Gastroesophageal sphincter (tissue), 4 donors: Measurements from ENCODE around the gene LRIG1. TPM values are rescaled to one million over a fixed set of nuclear protein-coding genes. Genes with fewer than 3 reads are reported as not detected.
A peak's percentile ranks its signal among the peaks of the same experiment; 100 is the strongest.

Experiments
- ATAC-seq: fragments of 150-250 bp; one replicate; pipeline ENCODE4 v1.9.1; 2016; ENCODE audit warnings: mild to moderate bottlenecking, moderate library complexity
- H3K27ac ChIP-seq, 4 donors: fragments of 200-600 bp; sonication (generic) in 3 of 4; 1 replicate in 3 of 4; 2 replicates in 1 of 4; pipeline ENCODE4 v1.5.1; 2016 to 2019
- H3K27me3 ChIP-seq: fragments of 200-600 bp; sonication (generic); one replicate; pipeline ENCODE4 v1.5.1; 2019
- H3K36me3 ChIP-seq, 2 donors: fragments of 200-600 bp; sonication (generic); one replicate each; pipeline ENCODE4 v1.5.1; 2019; ENCODE audit warnings: control low read depth in 1 of 2
- H3K4me1 ChIP-seq, 3 donors: fragments of 200-600 bp; sonication (generic); 1 replicate in 2 of 3; 2 replicates in 1 of 3; pipeline ENCODE4 v1.5.1; 2016 to 2019; ENCODE audit warnings: control low read depth in 2 of 3
- H3K4me3 ChIP-seq, 2 donors: fragments of 200-600 bp; sonication (generic); one replicate each; pipeline ENCODE4 v1.5.1; 2019; ENCODE audit warnings: mild to moderate bottlenecking in 1 of 2, moderate library complexity in 1 of 2
- H3K9me3 ChIP-seq, 3 donors: fragments of 200-600 bp; sonication (generic); one replicate each; pipeline ENCODE4 v1.5.1; 2017 to 2019; ENCODE audit warnings: control low read depth in 2 of 3
- EP300 ChIP-seq: sonication (generic); formaldehyde crosslinking; IDR thresholded peaks from one replicate; pipeline ENCODE4 v1.6.1; 2017; ENCODE audit warnings: antibody characterized with exemption, mild to moderate bottlenecking
- POLR2A ChIP-seq, 2 donors: fragments of 450-650 bp; IDR thresholded peaks; one replicate each; pipeline ENCODE4 v1.6.1; 2017; ENCODE audit warnings: antibody characterized with exemption in 2 of 2, mild to moderate bottlenecking in 2 of 2, moderate library complexity in 1 of 2
- POLR2AphosphoS5 ChIP-seq: sonication (generic); formaldehyde crosslinking; IDR thresholded peaks from one replicate; pipeline ENCODE4 v1.6.1; 2017; ENCODE audit warnings: antibody characterized with exemption
- WGBS, 2 donors: methylation state at CpG; one replicate each; pipeline ENCODE4 v1.1.5; 2018; ENCODE audit warnings: low coverage in 1 of 2; 5-methylcytosine and 5-hydroxymethylcytosine counted together
- total RNA-seq, 4 donors: library from RNA; depleted of rRNA; stranded (reverse); fragments of >200 nt; gene quantifications; one replicate each; pipeline ENCODE4 v1.1.0, GENCODE V29; 2016
- TF ChIP-seq, protein P1 (sequence below), 4 experiments: fragments of 200-600 bp in 2 of 4; fragments of 450-650 bp in 2 of 4; sonication (generic) in 1 of 4; IDR thresholded peaks; one replicate each; pipeline ENCODE4 v1.5.1; 2017 to 2019; ENCODE audit warnings: antibody characterized with exemption in 4 of 4, mild to moderate bottlenecking in 2 of 4, moderate library complexity in 2 of 4

The LRIG1 gene
- total RNA-seq, 4 donors from 2014 or later: 104 to 217 (median 157) TPM

DNA sequence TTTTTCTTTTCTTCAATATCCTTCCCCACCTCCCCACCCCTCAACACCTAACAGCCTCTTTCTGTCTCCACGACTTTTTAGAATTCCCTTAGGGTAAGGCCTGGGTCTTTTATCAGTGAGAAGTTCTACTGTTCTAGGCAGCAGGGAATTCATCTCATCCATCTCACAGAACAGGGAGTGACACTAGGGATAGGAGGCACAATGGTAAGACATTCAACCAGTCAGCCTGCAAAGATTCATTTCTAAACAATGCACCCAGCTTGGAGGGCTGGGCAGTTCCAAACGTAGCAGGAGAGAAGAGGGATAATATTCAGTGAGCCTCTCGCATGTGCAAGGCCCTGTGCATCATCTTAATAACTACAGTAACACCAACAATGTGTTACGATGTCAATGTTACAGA is 43.6 kb downstream of the LRIG1 start:
- ATAC-seq: no peak
- Histone ChIP-seq H3K27me3 (no peaks in the 10 kb centered on the region), H3K9me3 (no peaks in the 10 kb centered on the region), H3K36me3 (peaks cover 0 to 45% of the 10 kb centered on the region in 2 donors), H3K4me3 (no peak overlapping the region), H3K4me1 (peaks cover 22 to 73% (median 24%) of the 10 kb centered on the region in 3 donors), H3K27ac (peak overlapping the region in 3 of 4 donors; percentile 17 to 41 (median 39))
- TF ChIP-seq EP300 (no peak), POLR2AphosphoS5 (no peak), POLR2A (IDR thresholded peaks at IDR 0.05) (no peak)
- TF ChIP-seq, protein P1, sequence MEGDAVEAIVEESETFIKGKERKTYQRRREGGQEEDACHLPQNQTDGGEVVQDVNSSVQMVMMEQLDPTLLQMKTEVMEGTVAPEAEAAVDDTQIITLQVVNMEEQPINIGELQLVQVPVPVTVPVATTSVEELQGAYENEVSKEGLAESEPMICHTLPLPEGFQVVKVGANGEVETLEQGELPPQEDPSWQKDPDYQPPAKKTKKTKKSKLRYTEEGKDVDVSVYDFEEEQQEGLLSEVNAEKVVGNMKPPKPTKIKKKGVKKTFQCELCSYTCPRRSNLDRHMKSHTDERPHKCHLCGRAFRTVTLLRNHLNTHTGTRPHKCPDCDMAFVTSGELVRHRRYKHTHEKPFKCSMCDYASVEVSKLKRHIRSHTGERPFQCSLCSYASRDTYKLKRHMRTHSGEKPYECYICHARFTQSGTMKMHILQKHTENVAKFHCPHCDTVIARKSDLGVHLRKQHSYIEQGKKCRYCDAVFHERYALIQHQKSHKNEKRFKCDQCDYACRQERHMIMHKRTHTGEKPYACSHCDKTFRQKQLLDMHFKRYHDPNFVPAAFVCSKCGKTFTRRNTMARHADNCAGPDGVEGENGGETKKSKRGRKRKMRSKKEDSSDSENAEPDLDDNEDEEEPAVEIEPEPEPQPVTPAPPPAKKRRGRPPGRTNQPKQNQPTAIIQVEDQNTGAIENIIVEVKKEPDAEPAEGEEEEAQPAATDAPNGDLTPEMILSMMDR (IDR thresholded peaks at IDR 0.05): no peak
- whole genome bisulfite sequencing, 2 donors: 50 to 63% methylated on average over 2 to 3 of the region's 4 CpGs

DNA sequence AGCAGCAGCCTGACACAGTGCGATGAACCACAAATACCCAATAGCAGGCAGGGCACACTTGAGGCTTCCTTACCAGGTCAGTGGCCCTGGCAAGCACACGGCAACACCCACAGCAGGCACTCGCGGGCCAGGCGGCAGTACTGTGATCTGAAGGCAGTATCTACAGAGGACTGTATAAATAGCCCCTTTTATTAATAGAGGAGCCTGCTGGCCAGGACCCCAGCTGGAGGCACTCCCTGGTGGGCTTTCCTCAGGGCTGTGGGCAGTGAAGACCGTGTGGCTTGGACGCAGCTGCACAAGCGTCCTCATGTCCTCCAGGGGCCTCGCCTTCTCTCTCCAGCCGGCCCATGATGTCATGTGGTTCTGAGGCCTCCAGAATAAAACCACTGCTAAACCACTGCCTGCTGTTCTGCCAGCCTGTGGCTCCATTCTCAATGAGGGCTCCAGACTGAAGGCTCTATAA is 44.1 kb downstream of the LRIG1 start:
- WGBS, 2 donors: 57 to 97% methylated on average over 1 to 4 of the region's 10 CpGs
- TF ChIP-seq EP300: no peak
- no peak for TF ChIP-seq POLR2A (IDR thresholded peaks at IDR 0.05)
- Histone ChIP-seq H3K36me3 (peaks cover 0 to 42% of the 10 kb centered on the region in 2 donors), H3K27me3 (no peaks in the 10 kb centered on the region), H3K9me3 (no peaks in the 10 kb centered on the region), H3K4me1 (peaks cover 27 to 78% (median 29%) of the 10 kb centered on the region in 3 donors), H3K27ac (peak overlapping the region in 3 of 4 donors; percentile 17 to 41 (median 28)), H3K4me3 (no peak overlapping the region)
- no peak for ATAC-seq

DNA sequence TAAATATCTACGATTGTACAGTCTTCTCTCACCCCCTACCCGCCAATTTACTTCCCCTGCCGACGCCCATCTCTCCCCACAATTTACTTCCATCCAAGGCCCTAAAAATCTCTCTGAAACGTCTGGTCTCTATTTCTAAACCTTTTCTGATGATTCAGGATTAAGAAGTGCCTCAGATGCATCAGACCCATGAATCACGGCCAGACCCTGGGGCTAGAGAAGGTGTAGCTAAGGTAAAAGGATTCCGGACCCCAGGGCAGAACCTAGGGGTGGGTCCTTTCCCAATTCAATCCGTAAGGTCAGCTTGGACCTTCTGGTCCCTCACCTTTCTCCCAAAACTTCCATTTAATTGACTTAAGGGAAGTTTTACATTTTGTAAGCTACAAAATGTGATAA is 46.4 kb downstream of the LRIG1 start:
- peaks cover 45 to 89% (median 49%) of the 10 kb centered on the region in 3 donors for H3K4me1 ChIP-seq
- H3K4me3 ChIP-seq: no peak overlapping the region
- H3K27ac ChIP-seq: peak overlapping the region in 3 of 4 donors; percentile 80 to 83 (median 81)
- no peak for ATAC-seq
- H3K9me3 ChIP-seq: no peaks in the 10 kb centered on the region
- H3K27me3 ChIP-seq: no peaks in the 10 kb centered on the region
- TF ChIP-seq, protein P1 (IDR thresholded peaks at IDR 0.05): no peak
- no peak for TF ChIP-seq EP300
- no peak for TF ChIP-seq POLR2AphosphoS5
- no peak for TF ChIP-seq POLR2A (IDR thresholded peaks at IDR 0.05)
- peaks cover 0 to 23% of the 10 kb centered on the region in 2 donors for H3K36me3 ChIP-seq
- 61 to 63% methylated on average over 8 of the region's 8 CpGs for WGBS, 2 donors

DNA sequence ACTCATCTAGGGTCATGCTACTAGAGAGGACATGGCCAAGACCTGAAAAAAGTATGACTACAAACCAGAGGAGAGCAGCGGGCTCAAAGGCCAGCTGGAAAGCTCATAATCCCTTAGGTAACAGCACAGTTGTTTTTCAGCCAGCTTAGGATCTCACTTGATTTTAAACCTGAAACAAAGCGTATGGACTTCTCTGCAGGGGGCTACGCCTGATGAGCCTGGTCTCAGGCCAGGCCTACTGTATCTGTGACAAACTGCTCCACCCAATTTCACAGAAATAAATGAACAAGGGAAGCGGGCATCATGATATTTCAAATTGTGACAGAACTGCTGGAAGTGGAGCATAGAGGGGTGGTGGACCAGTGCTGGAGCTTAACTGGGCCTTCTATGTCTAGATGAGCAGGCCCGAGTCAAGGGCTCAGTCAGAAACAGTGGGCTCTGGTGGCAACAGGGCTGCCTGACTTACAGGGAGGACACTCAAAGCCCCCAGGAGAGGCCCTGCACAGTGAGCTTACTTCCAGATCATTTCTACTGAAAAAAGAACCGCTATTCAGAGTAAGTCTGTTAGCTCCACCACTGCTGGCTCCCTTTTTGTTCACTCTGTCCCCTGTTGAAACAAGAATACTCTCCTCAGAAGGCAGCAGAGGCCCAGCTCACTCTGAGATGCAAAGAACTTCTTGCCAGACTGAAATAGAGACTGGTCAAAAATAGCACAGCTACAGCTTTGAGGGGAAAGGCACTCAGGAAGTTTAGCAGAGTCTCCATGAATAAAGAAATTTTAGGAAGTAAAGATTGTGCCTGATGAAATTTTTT is 47.0 kb downstream of the LRIG1 start:
- H3K4me1 ChIP-seq: peaks cover 45 to 89% (median 53%) of the 10 kb centered on the region in 3 donors
- WGBS, 2 donors: 33 to 71% methylated on average over 1 to 4 of the region's 6 CpGs
- no peaks in the 10 kb centered on the region for H3K9me3 ChIP-seq
- no peak for ATAC-seq
- H3K36me3 ChIP-seq: peaks cover 0 to 23% of the 10 kb centered on the region in 2 donors
- TF ChIP-seq POLR2AphosphoS5: no peak
- no peak for TF ChIP-seq EP300
- TF ChIP-seq, protein P1 (IDR thresholded peaks at IDR 0.05): no peak
- no peak for TF ChIP-seq POLR2A (IDR thresholded peaks at IDR 0.05)
- peak overlapping the region; percentile 3 to 83 (median 80) for H3K27ac ChIP-seq
- H3K4me3 ChIP-seq: no peak overlapping the region
- H3K27me3 ChIP-seq: no peaks in the 10 kb centered on the region

DNA sequence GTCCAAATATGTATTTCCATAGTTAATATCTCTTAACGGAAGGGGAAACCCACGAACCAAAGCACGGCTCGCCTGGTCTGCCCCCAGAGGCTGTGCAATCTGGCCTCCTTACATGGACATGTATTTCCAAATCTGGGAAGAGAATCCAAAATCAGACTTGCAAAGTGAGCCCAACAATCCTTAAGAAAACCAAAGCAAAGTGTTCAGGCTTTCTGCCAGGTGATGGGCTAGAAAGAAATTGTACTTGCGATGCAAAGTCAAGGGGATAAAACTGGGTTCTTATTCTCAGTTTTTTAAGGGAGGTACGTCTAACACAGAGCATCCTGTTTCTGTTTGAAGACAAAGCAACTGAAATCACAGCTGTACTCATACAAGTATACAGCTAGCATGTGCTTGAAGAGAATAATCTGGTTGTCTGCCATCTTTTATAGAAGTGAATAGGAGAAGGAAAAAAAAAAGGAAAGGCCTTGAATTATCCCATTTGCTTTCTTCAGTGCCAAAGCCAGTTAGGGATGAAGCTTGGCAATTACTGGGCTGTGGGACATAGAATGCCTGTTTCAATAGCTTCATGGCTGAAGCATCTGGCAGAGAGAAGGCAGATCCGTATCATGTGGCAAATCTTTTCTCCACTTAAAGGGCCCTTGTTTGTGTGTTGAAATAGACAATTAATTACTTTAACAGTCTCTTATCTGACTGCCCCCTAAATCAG is 48.4 kb downstream of the LRIG1 start:
- Histone ChIP-seq H3K4me1 (peaks cover 45 to 100% (median 56%) of the 10 kb centered on the region in 3 donors), H3K27ac (peak overlapping the region; percentile 79 to 83 (median 80))

More for the DNA sequence above, 48.4 kb downstream of the LRIG1 start:
- no peak overlapping the region for H3K4me3 ChIP-seq
- H3K27me3 ChIP-seq: no peaks in the 10 kb centered on the region
- 15 to 26% methylated on average over 2 to 7 of the region's 7 CpGs for WGBS, 2 donors
- ATAC-seq: peak; percentile 29
- H3K36me3 ChIP-seq: peaks cover 0 to 14% of the 10 kb centered on the region in 2 donors
- TF ChIP-seq, protein P1 (IDR thresholded peaks at IDR 0.05): peak in 1 of 4 experiments; percentile 11
- no peak for TF ChIP-seq POLR2A (IDR thresholded peaks at IDR 0.05)
- TF ChIP-seq EP300: no peak
- peak; percentile 5 for TF ChIP-seq POLR2AphosphoS5
- H3K9me3 ChIP-seq: no peaks in the 10 kb centered on the region
